GM12892 (cell line): ENCODE measurements around the gene SYNGAP1.

Source experiments
- DNase-seq: peaks from one replicate; pipeline ENCODE4 v3.0.0; 2011; ENCODE audit not compliant: insufficient read length
- FAIRE-seq: peaks from 2 replicates; lab custom pipeline; 2011; peaks lifted over from hg19 to GRCh38; lab: Jason Lieb, UNC
- POLR2A ChIP-seq: IDR thresholded peaks from 2 replicates; pipeline ENCODE4 v1.6.1; 2011; ENCODE audit warnings: low read depth, low read length, control low read depth
- POLR2AphosphoS5 ChIP-seq: IDR thresholded peaks from 2 replicates; pipeline ENCODE4 v1.6.1; 2011; ENCODE audit warnings: low read depth, low read length, control low read depth
- TAF1 ChIP-seq: IDR thresholded peaks from 2 replicates; pipeline ENCODE4 v1.6.1; 2011; ENCODE audit warnings: low read depth, mild to moderate bottlenecking, control low read depth, low read length, borderline replicate concordance

Gene SYNGAP1

DNA sequence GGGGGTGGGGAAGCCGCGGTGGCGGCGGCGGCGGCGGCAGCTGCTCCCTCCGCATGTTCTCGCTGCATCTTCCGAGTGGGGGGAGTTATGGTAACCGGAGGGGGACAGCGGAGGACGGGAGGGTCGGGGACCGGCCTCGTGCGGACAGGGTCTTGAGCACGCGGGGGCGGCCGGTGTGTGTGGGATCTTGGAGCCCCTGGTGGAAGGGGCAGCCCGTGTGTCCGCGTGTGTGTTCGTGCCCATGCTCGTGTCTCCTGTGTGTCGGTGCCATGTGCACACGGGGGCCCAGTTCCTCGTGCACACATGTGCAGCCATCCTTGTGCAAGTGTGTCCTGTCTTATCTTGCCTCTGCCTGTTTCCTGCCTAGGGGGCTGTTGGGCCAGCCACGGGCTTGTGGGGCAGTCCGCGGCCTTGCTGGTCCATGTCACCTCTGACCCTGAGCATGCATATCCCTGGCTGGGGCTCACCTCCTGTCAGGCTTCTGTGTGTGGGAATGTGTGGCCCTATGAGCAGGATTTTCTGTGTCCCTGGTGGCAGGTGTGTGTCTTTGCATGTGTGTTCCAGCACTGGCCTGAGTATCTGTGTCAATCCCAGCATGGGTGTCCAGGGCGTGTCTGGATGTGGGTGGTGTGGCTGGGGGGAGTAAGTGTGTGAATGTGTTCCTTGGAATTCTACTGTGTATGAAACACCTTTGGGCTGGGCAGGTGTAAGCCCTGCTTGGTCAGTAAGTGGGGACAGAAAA, 8.5 kb downstream of the SYNGAP1 start:
- no peak for DNase-seq
- FAIRE-seq: peak; percentile 9
- TF ChIP-seq POLR2A (no peak), POLR2AphosphoS5 (no peak), TAF1 (no peak)

DNA sequence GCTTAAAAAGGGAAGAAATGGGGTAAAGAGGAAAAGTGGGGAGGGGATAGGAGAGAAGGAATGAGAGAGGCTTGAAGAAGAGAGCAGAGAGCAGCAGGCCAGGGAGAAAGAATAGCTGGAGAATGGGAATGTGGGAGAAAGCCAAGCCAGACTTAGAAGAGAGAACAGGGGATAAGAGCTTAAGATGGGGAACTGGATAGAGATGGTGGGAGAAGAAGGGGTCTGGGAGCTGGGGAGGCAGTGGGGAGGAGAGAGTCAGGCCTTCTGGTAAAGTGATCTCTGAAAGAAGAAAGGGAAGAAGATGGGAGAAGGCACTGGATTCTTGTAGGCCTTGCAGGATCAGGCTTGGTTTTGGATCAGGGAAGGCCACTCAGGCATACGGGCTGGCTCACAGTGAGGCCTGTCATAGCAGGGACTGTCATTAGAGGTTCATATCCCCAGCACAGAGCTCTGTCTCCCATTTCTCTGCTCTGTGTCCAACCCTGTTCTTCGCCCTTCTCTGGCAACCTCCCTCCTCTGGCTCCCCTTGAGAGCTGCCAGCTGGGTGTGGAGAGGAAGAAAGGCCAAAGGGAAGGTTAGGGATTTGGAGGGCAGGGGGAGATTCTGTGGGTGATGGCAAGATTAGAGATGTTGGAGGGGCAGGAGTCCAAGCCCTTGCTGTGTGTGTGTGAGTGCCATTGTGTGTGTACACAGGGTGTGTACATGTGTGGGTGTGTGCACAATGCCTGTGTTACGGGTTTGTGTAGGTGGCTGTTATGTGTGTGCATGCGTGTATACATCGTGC, 9.3 kb downstream of the SYNGAP1 start:
- DNase-seq: no peak
- FAIRE-seq: no peak
- TF ChIP-seq POLR2A (no peak), TAF1 (no peak), POLR2AphosphoS5 (no peak)

DNA sequence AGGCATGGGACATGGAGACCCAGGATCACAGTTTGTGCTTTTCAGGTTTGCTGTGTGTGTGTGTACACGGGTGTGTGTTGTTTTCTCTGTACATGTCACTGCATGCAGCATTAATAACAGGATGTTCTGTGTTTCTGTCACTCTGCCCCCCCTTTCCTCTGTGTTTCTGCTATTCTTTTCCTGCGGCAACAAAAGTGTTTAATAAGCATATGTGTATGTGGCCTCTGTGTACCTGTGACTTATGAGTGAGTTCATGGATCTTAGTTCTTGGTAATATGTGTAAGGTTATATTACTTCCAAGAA, 9.8 kb downstream of the SYNGAP1 start:
- no peak for DNase-seq
- peak; percentile 14 for FAIRE-seq
- TF ChIP-seq POLR2AphosphoS5 (no peak), POLR2A (no peak), TAF1 (no peak)

DNA sequence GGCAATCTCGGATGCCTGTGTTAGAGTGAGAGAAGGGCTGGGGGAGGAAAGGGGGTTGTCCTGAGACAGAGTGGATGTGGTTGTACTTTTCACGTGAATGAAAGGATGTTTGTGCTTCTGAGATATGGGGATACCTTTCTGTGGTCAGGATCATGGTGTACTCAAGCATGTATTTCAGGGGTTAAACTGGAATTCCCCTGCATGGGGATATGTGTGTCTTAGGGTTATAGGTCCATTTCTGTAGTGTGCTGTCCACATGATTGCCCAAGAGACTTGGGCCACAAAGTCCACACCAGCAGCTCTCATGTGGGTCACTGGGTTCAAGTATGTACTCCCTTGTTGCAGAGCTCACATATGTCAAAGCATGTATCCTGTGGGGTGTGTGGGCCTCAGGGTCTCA, 10.5 kb downstream of the SYNGAP1 start:
- FAIRE-seq (peak; percentile 86), DNase-seq (no peak)
- TF ChIP-seq POLR2A (no peak), TAF1 (no peak), POLR2AphosphoS5 (no peak)

DNA sequence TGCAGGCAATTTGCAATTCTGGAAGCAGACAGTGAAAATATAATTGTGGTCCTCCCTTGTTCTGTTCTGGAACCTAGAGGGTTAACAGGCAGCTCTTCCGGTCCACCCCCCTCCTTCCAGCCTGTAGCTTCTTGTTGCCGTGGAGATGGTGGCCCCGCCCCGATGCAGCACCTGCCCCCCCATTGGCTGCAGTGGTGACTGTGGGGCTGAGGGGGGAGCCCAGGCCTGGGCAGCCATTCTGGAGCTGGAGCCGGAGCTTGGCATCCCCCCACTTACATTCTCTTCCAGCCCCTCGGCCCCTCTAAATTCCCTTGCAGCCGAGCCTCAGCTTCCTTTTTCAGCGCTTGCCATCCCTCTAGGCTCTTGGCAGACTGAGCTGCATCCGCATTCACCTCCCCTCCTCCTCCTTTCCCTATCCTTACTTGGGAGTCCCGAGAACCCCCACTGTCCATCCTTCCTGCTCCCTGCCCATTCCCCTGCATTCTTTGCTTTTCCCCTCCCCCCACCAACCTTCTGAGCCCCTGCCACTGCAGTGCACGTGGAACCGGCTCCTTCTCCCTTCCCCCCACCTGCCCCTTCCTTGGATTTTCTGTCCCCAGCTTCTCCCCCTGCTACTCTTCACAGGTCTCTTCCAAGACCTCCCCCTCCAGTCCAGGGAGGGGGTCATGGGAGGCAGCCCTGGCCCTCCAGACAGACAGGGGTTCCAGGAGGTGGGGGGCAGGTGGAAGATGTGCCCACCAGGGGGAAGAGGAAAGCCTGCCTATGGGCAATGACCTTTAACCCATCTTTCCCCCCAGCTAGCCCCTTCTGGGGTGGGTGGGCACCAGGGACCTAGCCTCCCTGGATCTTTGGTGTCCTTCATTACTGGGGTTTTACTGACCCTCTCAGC, 11.4 kb downstream of the SYNGAP1 start:
- DNase-seq (peak; percentile 95), FAIRE-seq (peak; percentile 90)
- no peak for TF ChIP-seq TAF1
- TF ChIP-seq POLR2AphosphoS5: no peak
- no peak for TF ChIP-seq POLR2A

DNA sequence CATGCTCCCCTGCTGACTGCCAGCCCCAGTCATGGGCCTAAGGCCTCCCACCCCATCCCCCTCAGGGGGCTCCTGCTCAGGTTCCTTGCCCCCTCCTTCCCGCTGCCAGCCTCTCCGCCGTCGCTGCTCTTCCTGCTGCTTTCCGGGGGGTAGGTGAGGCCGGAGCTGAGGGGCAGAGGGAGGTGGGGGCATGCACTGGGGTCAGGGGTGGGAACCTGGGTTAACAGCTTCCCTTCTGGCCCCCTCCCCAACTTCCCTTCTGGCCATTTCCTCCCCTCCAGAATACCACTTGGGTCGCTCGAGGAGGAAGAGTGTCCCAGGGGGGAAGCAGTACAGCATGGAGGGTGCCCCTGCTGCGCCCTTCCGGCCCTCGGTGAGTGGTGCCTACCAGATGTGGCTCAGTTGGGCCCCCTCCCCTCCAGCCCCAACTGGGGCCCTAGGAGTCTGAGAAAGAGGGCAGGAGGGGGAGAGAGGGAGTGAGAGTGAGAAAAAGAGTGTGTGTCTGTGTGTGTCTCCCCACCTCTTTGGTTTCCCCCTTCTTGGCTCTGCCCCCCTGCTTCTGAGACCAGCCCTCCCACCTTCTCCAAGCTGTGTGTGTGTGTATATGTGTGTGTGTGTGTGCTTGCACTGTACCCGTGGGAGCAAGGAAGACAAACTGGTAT, 12.1 kb downstream of the SYNGAP1 start:
- FAIRE-seq (peak; percentile 44), DNase-seq (no peak)
- TF ChIP-seq POLR2AphosphoS5: no peak
- TF ChIP-seq TAF1: no peak
- TF ChIP-seq POLR2A: no peak

DNA sequence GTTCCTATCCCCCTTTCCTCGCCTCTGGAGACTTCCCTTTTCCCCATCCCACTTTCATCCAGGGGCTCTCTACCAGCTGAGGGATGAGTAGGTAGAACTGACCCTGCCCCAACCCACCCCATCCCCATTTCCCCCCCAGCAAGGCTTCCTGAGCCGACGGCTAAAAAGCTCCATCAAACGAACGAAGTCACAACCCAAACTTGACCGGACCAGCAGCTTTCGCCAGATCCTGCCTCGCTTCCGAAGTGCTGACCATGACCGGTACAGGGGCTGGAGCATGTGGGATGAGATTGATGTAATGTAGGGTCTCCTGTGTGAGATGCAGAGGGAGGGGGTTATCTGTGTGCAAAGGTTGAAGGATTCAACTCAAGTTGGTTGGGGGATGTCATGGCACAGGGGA, 12.7 kb downstream of the SYNGAP1 start:
- no peak for FAIRE-seq
- DNase-seq: no peak
- TF ChIP-seq POLR2AphosphoS5 (no peak), POLR2A (no peak), TAF1 (no peak)

DNA sequence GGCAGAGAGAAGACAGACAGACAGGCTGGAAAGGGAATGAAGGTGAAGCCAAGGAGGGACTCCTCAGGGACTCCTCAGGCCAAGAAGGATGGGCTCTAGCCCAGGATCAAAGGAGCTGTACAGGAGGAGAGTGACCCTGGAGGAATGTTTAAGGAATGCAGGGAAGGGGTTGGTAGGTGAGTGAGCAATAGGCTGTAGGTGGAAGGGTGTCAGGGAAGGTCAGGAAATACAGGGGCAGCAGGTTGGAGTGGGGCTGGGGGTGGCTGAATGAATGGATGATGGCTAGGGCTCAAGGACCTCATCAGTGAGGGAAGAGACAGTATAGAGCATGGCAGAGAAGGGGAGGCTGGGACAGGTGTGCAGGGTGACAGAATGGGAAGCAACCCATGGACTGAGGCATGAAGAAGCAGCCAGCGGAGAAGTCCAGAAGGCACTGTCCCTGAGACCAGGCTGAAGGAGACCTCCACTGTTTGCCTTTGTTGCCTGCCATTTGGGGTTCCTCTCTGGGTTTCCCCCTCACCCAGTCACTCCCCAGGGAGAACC, 13.2 kb downstream of the SYNGAP1 start:
- no peak for TF ChIP-seq POLR2AphosphoS5
- TF ChIP-seq TAF1: no peak
- no peak for TF ChIP-seq POLR2A
- DNase-seq (no peak), FAIRE-seq (no peak)

DNA sequence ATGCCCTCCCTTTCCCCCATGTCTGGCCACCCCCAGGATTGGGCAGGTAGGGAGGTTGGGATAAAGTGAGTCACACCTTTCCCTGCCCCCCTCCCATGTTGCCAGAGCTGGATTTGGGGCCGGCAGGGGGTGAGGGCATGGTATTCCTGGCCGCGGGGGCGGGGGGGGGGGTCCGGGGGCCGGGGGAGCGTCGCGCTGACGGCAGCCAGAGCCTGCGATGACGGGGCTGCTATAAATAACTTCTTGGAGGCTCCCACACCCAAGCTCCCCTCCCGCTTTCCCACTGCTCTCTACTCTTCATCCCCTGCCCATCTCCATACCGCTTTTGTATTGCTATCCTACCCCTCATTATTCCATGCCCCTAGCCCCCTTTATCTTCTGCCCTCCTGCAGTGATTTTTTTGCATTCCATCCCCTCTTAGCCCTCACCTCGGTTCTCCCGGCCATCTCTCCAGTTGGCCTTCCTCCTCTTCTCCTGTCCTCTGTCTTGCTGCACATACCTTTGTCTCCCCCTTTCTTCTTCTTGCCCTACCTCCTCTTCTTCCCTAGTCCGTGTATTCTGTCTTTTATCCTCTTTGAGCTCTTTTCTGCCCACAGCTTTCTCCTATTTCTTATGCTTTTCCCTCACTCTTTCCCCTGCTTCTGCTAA, 13.8 kb downstream of the SYNGAP1 start:
- no peak for TF ChIP-seq POLR2AphosphoS5
- TF ChIP-seq POLR2A: no peak
- no peak for TF ChIP-seq TAF1
- DNase-seq: no peak
- FAIRE-seq: no peak

DNA sequence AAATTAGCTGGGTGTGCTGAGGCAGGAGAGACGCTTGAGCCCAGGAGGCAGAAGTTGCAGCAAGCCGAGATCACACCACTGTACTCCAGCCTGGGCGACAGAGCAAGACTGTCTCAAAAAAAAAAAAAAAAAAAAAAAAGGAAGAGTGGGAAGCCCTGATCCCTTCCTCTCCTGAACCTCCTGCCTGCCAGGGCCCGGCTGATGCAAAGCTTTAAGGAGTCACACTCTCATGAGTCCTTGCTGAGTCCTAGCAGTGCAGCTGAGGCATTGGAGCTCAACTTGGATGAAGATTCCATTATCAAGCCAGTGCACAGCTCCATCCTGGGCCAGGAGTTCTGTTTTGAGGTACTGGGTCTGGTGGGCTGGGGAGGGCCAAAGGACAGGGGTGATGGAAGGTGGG, 15.1 kb downstream of the SYNGAP1 start:
- no peak for TF ChIP-seq POLR2A
- no peak for TF ChIP-seq POLR2AphosphoS5
- no peak for TF ChIP-seq TAF1
- FAIRE-seq: no peak
- no peak for DNase-seq

DNA sequence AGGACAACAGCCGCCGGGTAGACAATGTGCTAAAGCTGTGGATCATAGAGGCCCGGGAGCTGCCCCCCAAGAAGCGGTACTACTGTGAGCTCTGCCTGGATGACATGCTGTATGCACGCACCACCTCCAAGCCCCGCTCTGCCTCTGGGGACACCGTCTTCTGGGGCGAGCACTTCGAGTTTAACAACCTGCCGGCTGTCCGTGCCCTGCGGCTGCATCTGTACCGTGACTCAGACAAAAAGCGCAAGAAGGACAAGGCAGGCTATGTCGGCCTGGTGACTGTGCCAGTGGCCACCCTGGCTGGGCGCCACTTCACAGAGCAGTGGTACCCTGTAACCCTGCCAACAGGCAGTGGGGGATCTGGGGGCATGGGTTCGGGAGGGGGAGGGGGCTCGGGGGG, 17.8 kb downstream of the SYNGAP1 start:
- DNase-seq (no peak), FAIRE-seq (no peak)
- TF ChIP-seq POLR2A: no peak
- TF ChIP-seq POLR2AphosphoS5: no peak
- no peak for TF ChIP-seq TAF1
